Measurements from ENCODE around the gene CCBE1.
"Not testable (repeated sequence)": the region's sequence is repeated elsewhere in the genome, so short reads cannot be mapped to it uniquely, and the experiment has no call there.

The CCBE1 gene

GRCh38 chr18:59675346-59675745, 21.9 kb downstream of the CCBE1 start:
- DNase-seq: no peak

GRCh38 chr18:59674903-59675270, 22.3 kb downstream of the CCBE1 start:
- no peak for DNase-seq

DNA sequence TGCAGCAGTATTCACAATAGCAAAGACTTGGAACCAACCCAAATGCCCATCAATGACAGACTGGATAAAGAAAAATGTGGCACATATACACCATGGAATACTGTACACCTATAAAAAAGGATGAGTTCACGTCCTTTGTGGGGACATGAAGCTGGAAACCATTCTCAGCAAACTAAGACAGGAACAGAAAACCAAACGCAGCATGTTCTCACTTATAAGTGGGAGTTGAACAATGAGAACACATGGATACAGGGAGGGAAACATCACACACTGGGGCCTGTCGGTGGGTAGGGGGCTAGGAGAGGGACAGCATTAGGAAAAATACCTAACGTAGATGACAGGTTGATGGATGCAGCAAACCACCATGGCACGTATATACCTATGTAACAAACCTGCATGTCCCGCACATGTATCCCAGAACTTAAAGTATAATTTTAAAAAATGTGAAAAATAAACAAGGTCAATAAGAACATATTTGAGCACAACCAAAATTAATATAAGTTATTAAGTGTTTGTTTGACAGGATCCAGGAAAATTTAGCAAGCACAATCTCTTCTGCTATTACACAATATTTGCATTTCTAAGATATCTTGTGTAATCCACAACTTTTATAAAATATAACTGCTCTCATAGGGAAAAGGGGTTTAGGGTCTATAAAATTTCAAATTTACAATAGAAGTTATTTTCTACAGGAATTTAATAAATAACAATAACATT, 22.9 kb downstream of the CCBE1 start:
- no peak for DNase-seq

- no peak for DNase-seq
These were observed 24.9 kb downstream of the CCBE1 start for GRCh38 chr18:59672235-59672711.

DNA sequence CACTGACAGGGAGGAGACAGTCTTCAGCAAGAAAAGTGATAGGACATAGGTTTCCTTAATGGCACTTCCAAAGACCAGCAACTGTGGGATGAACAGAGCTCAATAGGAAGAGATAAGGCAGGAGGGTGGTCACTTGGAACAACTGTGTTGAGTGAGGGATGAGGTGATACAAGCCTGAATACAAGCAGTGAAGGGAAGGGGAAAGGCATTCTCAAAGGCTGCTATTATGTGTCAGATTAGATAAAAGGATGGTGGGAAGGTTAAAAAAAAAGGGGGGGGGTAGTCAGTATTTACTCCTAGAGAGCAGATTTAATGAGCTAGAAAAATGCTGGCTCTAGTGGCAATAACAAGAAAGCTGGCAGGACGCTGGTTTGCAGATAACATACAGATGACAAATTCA, 25.7 kb downstream of the CCBE1 start:
- no peak for DNase-seq

- no peak for DNase-seq
These were observed 27.2 kb downstream of the CCBE1 start for GRCh38 chr18:59669872-59670657.

DNA sequence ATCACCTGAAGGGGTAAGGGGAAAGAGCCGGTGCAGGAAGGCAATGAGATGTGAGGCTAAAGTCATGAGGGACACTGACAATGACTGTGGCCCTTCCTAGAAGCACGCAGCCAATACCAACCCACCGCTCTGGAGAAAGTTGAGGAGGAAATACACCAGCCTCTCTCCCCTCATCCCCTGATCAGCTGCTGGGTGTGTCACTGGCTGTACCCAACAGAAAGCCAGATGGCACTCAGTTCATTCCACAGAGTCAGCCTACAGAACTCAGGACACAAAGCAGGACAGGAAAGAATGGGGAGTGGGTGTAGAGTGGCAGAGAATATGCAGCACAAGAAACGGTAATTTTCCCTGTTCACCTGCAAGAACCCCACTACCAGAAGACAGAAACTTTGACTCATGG, 29.7 kb downstream of the CCBE1 start:
- no peak for DNase-seq

GRCh38 chr18:59666007-59666402, 31.2 kb downstream of the CCBE1 start:
- DNase-seq: not testable (repeated sequence)

DNA sequence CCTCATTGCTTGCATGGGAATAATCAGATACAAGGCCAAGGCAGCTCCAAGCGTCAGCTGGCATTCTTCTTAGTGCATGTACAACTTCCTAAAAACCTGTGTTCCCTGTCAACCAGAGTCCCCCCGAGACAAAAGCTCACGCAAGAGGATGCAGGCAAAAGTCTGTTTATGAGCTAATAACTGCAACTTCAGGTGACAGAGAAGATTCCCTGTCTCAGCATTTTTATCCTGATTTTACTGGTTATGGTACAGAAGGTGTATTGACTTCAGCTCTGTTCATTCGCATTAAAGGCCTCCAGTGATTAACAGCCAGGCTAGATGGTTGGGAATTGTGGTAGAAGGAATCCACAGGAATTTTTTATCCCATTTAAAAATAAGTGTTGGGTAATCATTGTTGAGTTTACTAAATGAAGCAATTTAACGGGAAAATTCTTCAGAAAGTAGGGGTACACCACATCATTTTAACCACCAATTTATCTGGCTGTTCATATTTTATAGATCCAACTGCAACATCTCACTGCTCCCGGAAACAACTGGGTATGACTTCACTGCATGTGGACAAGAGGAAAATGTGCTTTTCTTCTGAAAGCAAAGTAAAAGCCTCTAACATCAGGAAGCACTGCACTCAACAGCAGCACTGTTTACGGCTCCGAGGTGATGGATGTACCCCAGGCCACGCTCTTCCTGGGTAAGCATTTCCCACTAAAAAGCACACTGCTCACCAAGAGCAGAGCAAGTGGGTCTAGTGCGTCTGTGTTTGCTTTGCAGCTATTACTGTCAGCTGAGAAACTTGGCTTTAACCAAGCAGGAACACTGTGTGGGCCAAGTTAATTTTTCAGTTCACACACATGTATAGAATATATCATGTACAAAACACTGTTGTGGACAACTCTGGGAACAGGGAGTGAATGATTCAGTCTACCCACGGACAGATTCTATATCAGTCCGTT, 31.9 kb downstream of the CCBE1 start:
- no peak for DNase-seq

GRCh38 chr18:59664329-59664728, 32.9 kb downstream of the CCBE1 start:
- no peak for DNase-seq

DNA sequence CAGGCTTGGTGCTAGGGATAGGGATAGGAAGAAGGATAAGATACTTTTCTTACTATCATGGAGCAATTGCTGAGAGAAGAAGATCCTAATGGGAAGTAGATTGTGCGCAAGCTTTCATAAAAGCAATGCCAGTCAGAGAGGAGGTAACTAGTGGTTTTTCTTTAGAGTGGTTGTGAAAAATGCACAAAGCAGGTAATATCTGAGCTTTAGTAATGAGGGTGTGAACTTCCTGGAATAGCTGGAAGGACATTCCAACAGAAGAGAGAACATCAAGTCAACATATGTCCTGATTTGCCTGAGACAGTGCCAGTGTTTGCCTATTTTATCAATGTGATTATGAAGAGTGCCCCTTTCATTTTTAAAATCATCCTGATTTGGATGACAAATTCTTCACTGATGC, 34.1 kb downstream of the CCBE1 start:
- DNase-seq: no peak

- no peak for DNase-seq
These were observed 35.1 kb downstream of the CCBE1 start for GRCh38 chr18:59661891-59662701.

- no peak for DNase-seq
These were observed 36.2 kb downstream of the CCBE1 start for GRCh38 chr18:59660786-59661743.

- DNase-seq: no peak
These were observed 36.9 kb downstream of the CCBE1 start for GRCh38 chr18:59660366-59660765.

DNA sequence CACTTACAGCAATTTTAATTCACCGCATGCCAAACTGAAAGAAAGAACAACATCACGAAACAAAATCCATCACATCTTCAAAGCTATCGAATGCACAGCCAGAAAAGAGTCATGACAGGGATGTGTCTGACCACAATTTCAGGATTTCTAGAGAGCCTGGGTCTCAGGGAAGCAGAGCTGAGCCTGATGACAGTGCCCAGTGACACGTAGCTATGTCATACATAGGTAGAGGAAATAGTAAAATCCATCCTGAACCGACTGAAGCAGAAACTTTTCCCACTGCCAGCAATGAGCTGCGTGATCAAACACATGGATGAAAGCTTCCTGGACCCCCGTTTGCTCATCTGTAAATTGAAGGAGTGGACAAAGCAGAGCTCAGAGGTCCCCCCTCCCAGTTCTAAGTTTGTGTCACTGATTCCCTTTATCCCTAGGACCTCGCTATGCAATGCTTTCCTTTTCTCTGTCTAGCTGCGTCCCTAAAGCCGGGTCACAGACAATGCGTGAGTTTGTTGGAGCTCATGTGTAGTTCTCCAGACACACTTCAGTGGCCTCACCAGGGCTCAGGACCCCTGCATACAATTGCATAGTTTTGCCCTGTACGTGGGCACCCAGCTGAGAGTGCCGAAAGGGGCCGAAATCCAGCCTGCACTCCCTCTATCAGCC, 37.6 kb downstream of the CCBE1 start:
- no peak for DNase-seq

GRCh38 chr18:59658941-59659340, 38.3 kb downstream of the CCBE1 start:
- DNase-seq: no peak

GRCh38 chr18:59657012-59657411, 40.2 kb downstream of the CCBE1 start:
- DNase-seq: no peak

GRCh38 chr18:59656373-59656887, 40.8 kb downstream of the CCBE1 start:
- no peak for DNase-seq

- DNase-seq: no peak
These were observed 41.5 kb downstream of the CCBE1 start for GRCh38 chr18:59655676-59656075.

DNA sequence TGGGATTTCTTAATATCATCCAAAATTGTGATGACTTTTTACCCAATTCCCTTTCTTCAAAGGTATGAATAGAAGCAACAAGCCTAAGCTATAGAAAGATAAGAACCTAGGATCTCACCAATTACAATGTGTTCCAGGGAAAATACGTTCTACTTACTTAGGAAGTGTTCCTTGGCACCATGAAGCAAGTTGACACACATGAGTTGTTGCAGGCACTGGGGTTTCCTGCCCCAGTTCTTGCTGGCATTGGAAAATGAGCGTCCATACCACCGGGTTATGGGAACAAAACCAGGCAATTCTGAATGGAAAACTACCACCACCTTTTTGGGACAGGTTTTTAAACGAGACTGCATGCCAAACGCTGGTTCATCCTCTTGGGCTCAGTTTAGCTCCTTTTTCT, 46.2 kb downstream of the CCBE1 start:
- DNase-seq: no peak
